PC-3 (cell line): Measurements from ENCODE around the gene SPATA1. TPM values are rescaled to one million over a fixed set of nuclear protein-coding genes. Genes with fewer than 3 reads are reported as not detected.

Experiments
- ATAC-seq: fragments of 200-7000 bp; cut with Tn5 transposase; 2 replicates; pipeline ENCODE4 v1.9.1; 2020; ENCODE audit warnings: mild to moderate bottlenecking, moderate library complexity
- BruUV-seq: library from RNA; stranded (reverse); fragments of 400-500 nt; replicated peaks from 2 replicates; lab custom pipeline; 2021; lab: Mats Ljungman, UMichigan
- CTCF ChIA-PET: fragments of 300-600 bp; sonication (Branson Sonifier 250); formaldehyde crosslinking; loops from one replicate; lab custom pipeline; 2022; ENCODE audit warnings: antibody characterized with exemption; lab: Charles Lee
- POLR2A ChIA-PET: fragments of 300-600 bp; sonication (Branson Sonifier 250); formaldehyde crosslinking; loops from one replicate; lab custom pipeline; 2022; ENCODE audit warnings: antibody characterized with exemption; ENCODE audit not compliant: unreplicated experiment; lab: Charles Lee
- DNase-seq: peaks from one replicate; pipeline ENCODE4 v3.0.0-alpha.2; 2015
- H2AFZ ChIP-seq: fragments of 300-600 bp; sonication (generic); 2 replicates; pipeline ENCODE4 v1.6.0; 2016; ENCODE audit warnings: antibody characterized with exemption, low read length
- H3F3A ChIP-seq: fragments of 300-600 bp; sonication (generic); one replicate; pipeline ENCODE4 v1.6.0; 2017; ENCODE audit warnings: antibody characterized with exemption, low read length, control low read depth, mild to moderate bottlenecking; ENCODE audit not compliant: unreplicated experiment
- H3K27ac ChIP-seq: fragments of 300-600 bp; sonication (generic); 2 replicates; pipeline ENCODE4 v1.5.1; 2016; ENCODE audit warnings: mild to moderate bottlenecking, low read length
- H3K27me3 ChIP-seq: fragments of 300-600 bp; sonication (generic); 2 replicates; pipeline ENCODE4 v1.6.1; 2016; ENCODE audit warnings: low read length, mixed read lengths
- H3K36me3 ChIP-seq: fragments of 300-600 bp; sonication (generic); 2 replicates; pipeline ENCODE4 v1.6.1; 2016; ENCODE audit warnings: low read depth, mixed run types, low read length, mixed read lengths
- H3K4me1 ChIP-seq: fragments of 300-600 bp; sonication (generic); 2 replicates; pipeline ENCODE4 v1.5.1; 2016; ENCODE audit warnings: low read length; ENCODE audit not compliant: insufficient read depth
- H3K4me2 ChIP-seq: fragments of 300-600 bp; sonication (generic); 2 replicates; pipeline ENCODE4 v1.6.0; 2016; ENCODE audit warnings: low read length
- H3K4me3 ChIP-seq: fragments of 300-600 bp; sonication (generic); 2 replicates; pipeline ENCODE4 v1.5.1; 2016; ENCODE audit warnings: mild to moderate bottlenecking, low read length, mixed read lengths
- H3K79me2 ChIP-seq: fragments of 300-600 bp; sonication (generic); 2 replicates; pipeline ENCODE4 v1.6.1; 2017; ENCODE audit warnings: low read length, mixed read lengths
- H3K9ac ChIP-seq: fragments of 300-600 bp; sonication (generic); 2 replicates; pipeline ENCODE4 v1.6.0; 2016; ENCODE audit warnings: mild to moderate bottlenecking, low read length
- H3K9me2 ChIP-seq: fragments of 300-600 bp; sonication (generic); replicated peaks from 2 replicates; pipeline ENCODE4 v1.6.1; 2016; ENCODE audit warnings: mixed run types, low read length, mixed read lengths
- H3K9me3 ChIP-seq: fragments of 300-600 bp; sonication (generic); 2 replicates; pipeline ENCODE4 v1.6.1; 2016; ENCODE audit warnings: low read length, mixed read lengths
- H4K20me1 ChIP-seq: fragments of 300-600 bp; sonication (generic); 2 replicates; pipeline ENCODE4 v1.6.1; 2016; ENCODE audit warnings: low read length, mixed read lengths
- CTCF ChIP-seq: fragments of 300-600 bp; sonication (generic); conservative IDR thresholded peaks from 2 replicates; pipeline ENCODE4 v1.5.1; 2017; ENCODE audit warnings: antibody characterized with exemption, low read depth, mild to moderate bottlenecking, low read length
- EZH2 ChIP-seq: fragments of 300-600 bp; sonication (generic); IDR thresholded peaks from one replicate; pipeline ENCODE4 v1.6.1; 2017; ENCODE audit warnings: antibody characterized with exemption, mild to moderate bottlenecking, low read length; ENCODE audit not compliant: unreplicated experiment
- EZH2phosphoT487 ChIP-seq: fragments of 300-600 bp; sonication (generic); IDR thresholded peaks from 2 replicates; pipeline ENCODE4 v1.6.1; 2018; ENCODE audit warnings: mild to moderate bottlenecking, antibody characterized with exemption, low read length, borderline replicate concordance
- intact Hi-C: fragments of 100-400 bp; cut with micrococcal nuclease; formaldehyde crosslinking; loops from 2 replicates; pipeline ENCODE4 v1.9.0; 2023
- total RNA-seq: library from RNA; depleted of rRNA; stranded (reverse); fragments of >200 nt; gene quantifications from 2 replicates; pipeline ENCODE4 v1.2.3, GENCODE V29; 2014

SPATA1 gene
- total RNA-seq, 1 experiment from 2014 or later, result 2.9 TPM

- Histone ChIP-seq H3K36me3 (no peaks in the 10 kb centered on the region), H2AFZ (no peak overlapping the region), H3F3A (no peaks in the 10 kb centered on the region), H3K4me3 (no peak overlapping the region), H3K79me2 (no peaks in the 10 kb centered on the region), H3K9me2 (no peaks in the 10 kb centered on the region), H3K4me1 (no peaks in the 10 kb centered on the region), H3K4me2 (no peak overlapping the region), H3K9me3 (no peaks in the 10 kb centered on the region), H4K20me1 (no peaks in the 10 kb centered on the region), H3K9ac (no peak overlapping the region), H3K27ac (no peak overlapping the region), H3K27me3 (no peaks in the 10 kb centered on the region)
- no peak for TF ChIP-seq EZH2phosphoT487
- no peak for TF ChIP-seq CTCF
- no peak for TF ChIP-seq EZH2
- intact Hi-C loops, result no loop called here
- ChIA-PET POLR2A (interaction anchor here (0.7 kb wide), 1 partner anchor 81 kb away, joined by 6 read pairs; no protein-coding TSS in a partner anchor), CTCF (no interaction called here)
- DNase-seq, result no peak
- BruUV-seq, result no TSS peak
- ATAC-seq, result no peak
Observed at GRCh38 chr1:84524590-84524989, 18.4 kb downstream of the SPATA1 start.

GRCh38 chr1:84525779-84526178 is 19.6 kb downstream of the SPATA1 start:
- Histone ChIP-seq H3K4me2 (no peak overlapping the region), H3K27me3 (no peaks in the 10 kb centered on the region), H4K20me1 (no peaks in the 10 kb centered on the region), H3K27ac (no peak overlapping the region), H3F3A (no peaks in the 10 kb centered on the region), H3K9ac (no peak overlapping the region), H3K9me3 (no peaks in the 10 kb centered on the region), H3K4me1 (no peaks in the 10 kb centered on the region), H3K9me2 (no peaks in the 10 kb centered on the region), H3K36me3 (no peaks in the 10 kb centered on the region), H3K4me3 (no peak overlapping the region), H3K79me2 (no peaks in the 10 kb centered on the region), H2AFZ (no peak overlapping the region)
- TF ChIP-seq EZH2, result no peak
- no peak for TF ChIP-seq EZH2phosphoT487
- no peak for TF ChIP-seq CTCF
- no peak for DNase-seq
- ChIA-PET CTCF (no interaction called here), POLR2A (interaction anchor here (0.6 kb wide), 1 partner anchor 47 kb away, joined by 3 read pairs; no protein-coding TSS in a partner anchor)
- no TSS peak for BruUV-seq
- ATAC-seq, result no peak
- intact Hi-C loops, result no loop called here

- no peaks in the 10 kb centered on the region for H3K9me2 ChIP-seq
- H3K27me3 ChIP-seq, result no peaks in the 10 kb centered on the region
- intact Hi-C loops, result no loop called here
- CTCF ChIA-PET, result no interaction called here
- H3K27ac ChIP-seq, result no peak overlapping the region
- ATAC-seq (no peak), DNase-seq (no peak)
- BruUV-seq, result no TSS peak
- H3K79me2 ChIP-seq, result no peaks in the 10 kb centered on the region
- H3K36me3 ChIP-seq, result no peaks in the 10 kb centered on the region
- peaks cover 16% of the 10 kb centered on the region for H3K4me1 ChIP-seq
- no peak overlapping the region for H2AFZ ChIP-seq
- H3K4me3 ChIP-seq, result no peak overlapping the region
- no peak for TF ChIP-seq EZH2phosphoT487
- TF ChIP-seq CTCF, result no peak
- no peak for TF ChIP-seq EZH2
- no peak overlapping the region for H3K4me2 ChIP-seq
- POLR2A ChIA-PET, result no interaction called here
- H3F3A ChIP-seq, result no peaks in the 10 kb centered on the region
- no peaks in the 10 kb centered on the region for H4K20me1 ChIP-seq
- H3K9me3 ChIP-seq, result no peaks in the 10 kb centered on the region
- no peak overlapping the region for H3K9ac ChIP-seq
Observed at GRCh38 chr1:84538599-84538998, 32.4 kb downstream of the SPATA1 start.
